22Rv1 (cell line): ENCODE measurements around the gene SLIT1.

Source experiments
- ZFX ChIP-seq: fragments of 450-650 bp; IDR thresholded peaks from 2 replicates; pipeline ENCODE4 v1.6.1; 2017; ENCODE audit warnings: antibody characterized with exemption, borderline replicate concordance
- TF ChIP-seq, protein P1 (sequence below): fragments of 450-650 bp; IDR thresholded peaks from 2 replicates; pipeline ENCODE4 v1.5.1; 2017; ENCODE audit warnings: mild to moderate bottlenecking

DNA sequence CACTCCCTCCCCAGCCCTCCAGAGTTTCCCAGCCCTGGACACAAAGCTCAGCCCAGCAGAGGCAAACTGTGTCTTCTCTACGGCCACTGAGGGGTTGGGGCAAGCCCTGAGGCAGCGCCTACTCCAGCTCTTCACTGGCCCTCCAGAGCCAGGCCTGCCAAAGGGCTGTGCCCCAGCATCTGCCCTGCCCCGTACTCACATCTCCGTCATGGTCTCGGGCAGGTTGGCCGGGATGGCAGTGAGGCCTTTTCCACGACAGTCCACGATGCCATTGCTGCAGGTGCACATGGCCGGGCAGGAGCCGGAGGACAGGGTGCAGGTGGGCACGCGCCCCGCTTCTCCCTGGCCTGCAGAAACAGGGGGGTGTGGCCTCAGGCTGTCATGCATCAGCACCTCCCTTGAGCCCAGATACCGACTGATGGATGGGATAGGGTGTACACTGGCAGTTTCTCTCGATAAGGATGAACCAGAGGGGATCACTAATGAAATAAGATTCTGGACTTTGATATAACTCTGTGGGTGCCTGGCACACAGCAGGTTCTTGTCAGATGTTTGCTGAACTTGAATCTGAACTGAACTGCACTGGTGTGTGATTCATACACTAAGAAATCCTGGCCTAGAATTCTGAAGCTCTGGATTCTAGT is 125.2 kb downstream of the SLIT1 start:
- TF ChIP-seq, protein P1, sequence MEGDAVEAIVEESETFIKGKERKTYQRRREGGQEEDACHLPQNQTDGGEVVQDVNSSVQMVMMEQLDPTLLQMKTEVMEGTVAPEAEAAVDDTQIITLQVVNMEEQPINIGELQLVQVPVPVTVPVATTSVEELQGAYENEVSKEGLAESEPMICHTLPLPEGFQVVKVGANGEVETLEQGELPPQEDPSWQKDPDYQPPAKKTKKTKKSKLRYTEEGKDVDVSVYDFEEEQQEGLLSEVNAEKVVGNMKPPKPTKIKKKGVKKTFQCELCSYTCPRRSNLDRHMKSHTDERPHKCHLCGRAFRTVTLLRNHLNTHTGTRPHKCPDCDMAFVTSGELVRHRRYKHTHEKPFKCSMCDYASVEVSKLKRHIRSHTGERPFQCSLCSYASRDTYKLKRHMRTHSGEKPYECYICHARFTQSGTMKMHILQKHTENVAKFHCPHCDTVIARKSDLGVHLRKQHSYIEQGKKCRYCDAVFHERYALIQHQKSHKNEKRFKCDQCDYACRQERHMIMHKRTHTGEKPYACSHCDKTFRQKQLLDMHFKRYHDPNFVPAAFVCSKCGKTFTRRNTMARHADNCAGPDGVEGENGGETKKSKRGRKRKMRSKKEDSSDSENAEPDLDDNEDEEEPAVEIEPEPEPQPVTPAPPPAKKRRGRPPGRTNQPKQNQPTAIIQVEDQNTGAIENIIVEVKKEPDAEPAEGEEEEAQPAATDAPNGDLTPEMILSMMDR, result no peak
- TF ChIP-seq ZFX, result no peak
